ENCODE results near the gene PPP1R26.

Gene PPP1R26

DNA sequence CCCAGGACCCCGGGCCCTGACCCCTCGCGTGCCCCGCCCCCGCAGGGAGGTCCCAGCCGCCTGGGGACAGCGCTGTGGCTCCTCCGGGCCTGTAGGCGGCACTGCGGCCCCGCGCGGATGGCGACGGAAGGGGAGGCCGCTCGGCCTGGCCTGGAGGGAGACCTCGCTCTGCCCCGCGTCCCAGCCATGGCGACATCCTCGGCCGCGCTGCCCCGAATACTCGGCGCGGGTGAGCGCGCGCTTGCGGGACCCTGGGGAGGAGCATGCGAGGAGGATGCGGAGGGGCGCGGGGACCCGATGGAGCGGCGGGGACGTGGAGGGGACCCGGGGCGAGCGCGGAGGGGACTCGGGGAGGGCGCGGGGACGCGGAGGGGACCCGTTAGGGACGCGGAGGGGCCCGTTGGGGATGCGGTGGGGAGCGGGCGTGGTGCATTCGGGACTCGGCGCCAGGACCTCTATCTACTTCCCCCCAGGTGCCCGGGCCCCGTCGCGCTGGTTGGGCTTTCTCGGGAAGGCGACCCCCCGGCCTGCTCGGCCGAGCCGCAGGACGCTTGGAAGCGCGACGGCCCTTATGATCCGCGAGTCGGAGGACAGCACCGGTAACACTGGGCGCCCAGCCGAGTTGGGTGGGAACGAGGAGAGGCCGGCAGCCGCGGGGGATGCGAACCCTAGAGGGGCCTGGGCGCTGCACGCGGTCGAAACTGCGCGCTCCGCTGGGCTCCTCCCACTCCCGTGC lies 21.1 kb downstream of the PPP1R26 start, which contains the start of gene MRPS2:
TSS of gene MRPS2 (plus strand) at position 158 of the 736 bp plus-strand sequence. CDS start at position 187, 29 bp downstream.
- H3K36me3 ChIP-seq (replicated peaks) = peaks cover 40% of the 10 kb centered on the region

GRCh38 chr9:135501261-135502167 lies 21.9 kb downstream of the PPP1R26 start:
- H3K4me3 ChIP-seq = peak overlapping the region; percentile 87
- no peaks in the 10 kb centered on the region for H3K27me3 ChIP-seq (ENCODE audit: low read depth)
- DNase-seq (ENCODE audit: low spot score in 2 of 2) = peak; percentile 49 to 78
- peaks cover 40% of the 10 kb centered on the region for H3K36me3 ChIP-seq (replicated peaks)
- no peaks in the 10 kb centered on the region for H3K9me3 ChIP-seq
- in situ Hi-C loops (cut with MboI; ENCODE audit: low sequenced_read_pairs) = no loop called here
- H3K4me1 ChIP-seq = peaks cover 4% of the 10 kb centered on the region; the same call in 1 of the 2 replicates

More for the DNA sequence above, 21.1 kb downstream of the PPP1R26 start, which contains the start of gene MRPS2:
- DNase-seq (ENCODE audit: low spot score in 2 of 2) = peak; percentile 73 to 91
- Histone ChIP-seq H3K4me1 (peaks cover 4% of the 10 kb centered on the region; the same call in 1 of the 2 replicates), H3K4me3 (peak within 1 kb of the TSS; percentile 87), H3K9me3 (no peaks in the 10 kb centered on the region), H3K27me3 (ENCODE audit: low read depth) (no peaks in the 10 kb centered on the region)
- in situ Hi-C loops (cut with MboI; ENCODE audit: low sequenced_read_pairs) = no loop called here

DNA sequence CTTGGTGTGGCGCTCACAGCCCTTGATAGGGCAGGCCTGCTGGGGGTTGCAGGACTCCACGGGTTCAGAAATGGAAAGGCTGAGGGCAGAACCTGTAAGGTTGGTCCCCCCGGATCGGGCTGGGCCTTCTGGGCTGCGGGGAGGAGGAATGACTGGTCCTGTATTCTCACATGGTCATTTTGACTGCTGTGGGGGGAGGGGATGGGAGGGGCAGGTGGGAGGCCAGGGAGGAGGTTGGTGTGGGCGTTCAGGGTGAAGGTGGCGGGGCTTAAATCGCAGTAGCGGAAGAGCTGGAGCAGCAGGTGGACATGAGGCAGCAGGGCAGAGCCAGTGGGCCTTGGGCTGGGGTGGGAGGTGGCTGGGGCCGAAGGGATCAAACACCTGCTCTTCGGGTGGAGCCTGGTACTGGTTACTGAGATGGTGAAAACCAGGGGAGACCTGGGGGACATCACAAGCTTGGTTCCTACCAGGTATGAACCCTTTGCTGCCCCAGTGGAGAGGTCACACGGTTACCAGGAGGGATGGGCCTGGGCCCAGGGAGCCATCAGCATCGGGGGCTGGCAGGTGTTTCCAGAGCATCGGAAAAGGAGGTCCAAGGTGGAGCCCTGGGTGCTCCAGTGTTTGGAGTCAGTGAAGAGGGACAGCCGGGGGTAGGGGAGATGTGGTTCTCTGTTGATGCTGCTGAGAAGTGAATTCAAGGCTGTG lies 22.7 kb downstream of the PPP1R26 start:
- no peaks in the 10 kb centered on the region for H3K27me3 ChIP-seq (ENCODE audit: low read depth)
- in situ Hi-C loops (cut with MboI; ENCODE audit: low sequenced_read_pairs) = no loop called here
- H3K36me3 ChIP-seq (replicated peaks) = peaks cover 40% of the 10 kb centered on the region
- H3K4me3 ChIP-seq = no peak overlapping the region; the same call in 1 of the 2 replicates
- no peaks in the 10 kb centered on the region for H3K9me3 ChIP-seq
- peaks cover 4% of the 10 kb centered on the region; the same call in 1 of the 2 replicates for H3K4me1 ChIP-seq
- DNase-seq (ENCODE audit: low spot score in 2 of 2) = no peak

DNA sequence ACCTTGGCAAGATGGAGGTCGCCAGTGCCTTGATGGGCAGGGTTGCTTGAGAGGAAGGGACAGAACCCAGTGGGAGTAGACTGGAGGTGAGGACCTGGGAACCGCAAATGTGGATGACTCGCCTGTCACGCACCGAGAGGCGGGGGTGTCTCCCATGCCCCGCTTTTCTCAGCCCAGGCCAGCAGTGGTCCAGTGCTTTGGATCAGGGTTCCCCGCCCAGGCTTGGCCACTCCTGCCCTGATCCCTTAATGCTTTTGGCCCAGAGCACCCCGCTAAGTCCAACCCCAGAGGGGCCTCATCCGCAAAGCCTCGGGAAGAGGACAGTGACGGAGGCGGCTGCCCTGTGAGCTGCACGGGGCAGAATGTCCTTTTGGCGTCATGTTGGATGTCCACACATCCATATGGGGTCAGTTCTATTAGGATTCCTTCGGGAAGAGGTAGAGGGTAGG lies 23.3 kb downstream of the PPP1R26 start:
- Histone ChIP-seq H3K9me3 (no peaks in the 10 kb centered on the region), H3K4me1 (peaks cover 4% of the 10 kb centered on the region; the same call in 1 of the 2 replicates), H3K4me3 (no peak overlapping the region), H3K27me3 (ENCODE audit: low read depth) (no peaks in the 10 kb centered on the region), H3K36me3 (replicated peaks) (peaks cover 40% of the 10 kb centered on the region)
- in situ Hi-C loops (cut with MboI; ENCODE audit: low sequenced_read_pairs) = no loop called here
- DNase-seq (ENCODE audit: low spot score in 2 of 2) = no peak

DNA sequence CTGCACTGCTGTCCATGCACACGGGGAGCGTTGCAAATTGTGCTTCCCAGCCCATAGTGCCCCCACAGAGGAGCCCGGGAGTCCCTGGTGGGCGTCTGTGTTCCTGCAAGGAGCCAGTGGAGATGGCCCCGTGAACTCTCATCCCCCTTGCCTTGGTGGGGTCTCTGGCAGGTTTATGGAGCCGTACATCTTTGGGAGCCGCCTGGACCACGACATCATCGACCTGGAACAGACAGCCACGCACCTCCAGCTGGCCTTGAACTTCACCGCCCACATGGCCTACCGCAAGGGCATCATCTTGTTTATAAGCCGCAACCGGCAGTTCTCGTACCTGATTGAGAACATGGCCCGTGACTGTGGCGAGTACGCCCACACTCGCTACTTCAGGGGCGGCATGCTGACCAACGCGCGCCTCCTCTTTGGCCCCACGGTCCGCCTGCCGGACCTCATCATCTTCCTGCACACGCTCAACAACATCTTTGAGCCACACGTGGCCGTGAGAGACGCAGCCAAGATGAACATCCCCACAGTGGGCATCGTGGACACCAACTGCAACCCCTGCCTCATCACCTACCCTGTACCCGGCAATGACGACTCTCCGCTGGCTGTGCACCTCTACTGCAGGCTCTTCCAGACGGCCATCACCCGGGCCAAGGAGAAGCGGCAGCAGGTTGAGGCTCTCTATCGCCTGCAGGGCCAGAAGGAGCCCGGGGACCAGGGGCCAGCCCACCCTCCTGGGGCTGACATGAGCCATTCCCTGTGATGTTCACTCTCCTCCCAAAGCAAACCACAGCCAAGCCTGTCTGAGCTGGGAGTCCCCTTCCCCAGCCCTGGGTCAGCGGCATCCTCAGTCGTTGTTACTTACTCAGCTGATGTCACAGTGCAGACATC lies 24.0 kb downstream of the PPP1R26 start:
- Histone ChIP-seq H3K27me3 (ENCODE audit: low read depth) (no peaks in the 10 kb centered on the region), H3K4me1 (peaks cover 4% of the 10 kb centered on the region; the same call in 1 of the 2 replicates), H3K9me3 (no peaks in the 10 kb centered on the region), H3K4me3 (no peak overlapping the region), H3K36me3 (replicated peaks) (peaks cover 40% of the 10 kb centered on the region)
- in situ Hi-C loops (cut with MboI; ENCODE audit: low sequenced_read_pairs) = no loop called here
- no peak for DNase-seq (ENCODE audit: low spot score in 2 of 2)

- Histone ChIP-seq H3K27me3 (ENCODE audit: low read depth) (no peaks in the 10 kb centered on the region), H3K36me3 (replicated peaks) (peaks cover 40% of the 10 kb centered on the region), H3K4me3 (no peak overlapping the region), H3K4me1 (no peaks in the 10 kb centered on the region), H3K9me3 (no peaks in the 10 kb centered on the region)
- in situ Hi-C loops (cut with MboI; ENCODE audit: low sequenced_read_pairs) = no loop called here
- DNase-seq (ENCODE audit: low spot score in 2 of 2) = peak; percentile 32 to 72
Observed at GRCh38 chr9:135504262-135505243, 25.0 kb downstream of the PPP1R26 start.

- Histone ChIP-seq H3K4me3 (no peak overlapping the region), H3K4me1 (no peaks in the 10 kb centered on the region), H3K36me3 (replicated peaks) (peaks cover 40% of the 10 kb centered on the region), H3K27me3 (ENCODE audit: low read depth) (no peaks in the 10 kb centered on the region), H3K9me3 (no peaks in the 10 kb centered on the region)
- in situ Hi-C loops (cut with MboI; ENCODE audit: low sequenced_read_pairs) = no loop called here
- no peak for DNase-seq (ENCODE audit: low spot score in 2 of 2)
Observed at GRCh38 chr9:135505406-135506187, 26.0 kb downstream of the PPP1R26 start.

- Histone ChIP-seq H3K4me1 (no peaks in the 10 kb centered on the region), H3K36me3 (replicated peaks) (peaks cover 39% of the 10 kb centered on the region), H3K4me3 (no peak overlapping the region), H3K9me3 (no peaks in the 10 kb centered on the region), H3K27me3 (ENCODE audit: low read depth) (no peaks in the 10 kb centered on the region)
- in situ Hi-C loops (cut with MboI; ENCODE audit: low sequenced_read_pairs) = no loop called here
- DNase-seq (ENCODE audit: low spot score in 2 of 2) = no peak
Observed at GRCh38 chr9:135506327-135507103, 26.9 kb downstream of the PPP1R26 start.

- H3K4me3 ChIP-seq = no peak overlapping the region
- H3K9me3 ChIP-seq = no peaks in the 10 kb centered on the region
- no peaks in the 10 kb centered on the region for H3K27me3 ChIP-seq (ENCODE audit: low read depth)
- H3K36me3 ChIP-seq (replicated peaks) = peaks cover 30% of the 10 kb centered on the region
- in situ Hi-C loops (cut with MboI; ENCODE audit: low sequenced_read_pairs) = no loop called here
- no peak for DNase-seq (ENCODE audit: low spot score in 2 of 2)
- no peaks in the 10 kb centered on the region for H3K4me1 ChIP-seq
Observed at GRCh38 chr9:135507104-135508035, 27.8 kb downstream of the PPP1R26 start.

- H3K9me3 ChIP-seq = no peaks in the 10 kb centered on the region
- no peaks in the 10 kb centered on the region for H3K4me1 ChIP-seq
- no peak for DNase-seq (ENCODE audit: low spot score in 2 of 2)
- H3K27me3 ChIP-seq (ENCODE audit: low read depth) = no peaks in the 10 kb centered on the region
- peaks cover 20% of the 10 kb centered on the region for H3K36me3 ChIP-seq (replicated peaks)
- in situ Hi-C loops (cut with MboI; ENCODE audit: low sequenced_read_pairs) = no loop called here
- no peak overlapping the region for H3K4me3 ChIP-seq
Observed at GRCh38 chr9:135508211-135508820, 28.7 kb downstream of the PPP1R26 start.

Measured in HAP-1 (cell line).